ENCODE data around the gene PDCD1.
"Not testable (repeated sequence)": the region's sequence is repeated elsewhere in the genome, so short reads cannot be mapped to it uniquely, and the experiment has no call there.

The PDCD1 gene

GRCh38 chr2:241822264-241822623 is 36.5 kb downstream of the PDCD1 start:
- DNase-seq: no peak

- no peak for DNase-seq
These were observed 37.0 kb downstream of the PDCD1 start for GRCh38 chr2:241821460-241822263.

GRCh38 chr2:241820625-241821384 is 37.9 kb downstream of the PDCD1 start:
- no peak for DNase-seq

GRCh38 chr2:241819947-241820624 is 38.6 kb downstream of the PDCD1 start:
- DNase-seq: not testable (repeated sequence)

GRCh38 chr2:241818943-241819270 is 39.8 kb downstream of the PDCD1 start:
- no peak for DNase-seq

GRCh38 chr2:241818229-241818942 is 40.3 kb downstream of the PDCD1 start:
- DNase-seq: no peak

- not testable (repeated sequence) for DNase-seq
These were observed 40.9 kb downstream of the PDCD1 start for GRCh38 chr2:241817821-241818215.

GRCh38 chr2:241817126-241817820 is 41.4 kb downstream of the PDCD1 start:
- no peak for DNase-seq

GRCh38 chr2:241816431-241817121 is 42.1 kb downstream of the PDCD1 start:
- DNase-seq: no peak

GRCh38 chr2:241815477-241816430 is 42.9 kb downstream of the PDCD1 start:
- no peak for DNase-seq

GRCh38 chr2:241814643-241815476 is 43.8 kb downstream of the PDCD1 start:
- no peak for DNase-seq

- DNase-seq: no peak
These were observed 44.4 kb downstream of the PDCD1 start for GRCh38 chr2:241814393-241814642.

- no peak for DNase-seq
These were observed 44.9 kb downstream of the PDCD1 start for GRCh38 chr2:241813644-241814392.

- DNase-seq: no peak
These were observed 45.7 kb downstream of the PDCD1 start for GRCh38 chr2:241812730-241813643.

GRCh38 chr2:241811952-241812729 is 46.6 kb downstream of the PDCD1 start:
- no peak for DNase-seq

- no peak for DNase-seq
These were observed 47.3 kb downstream of the PDCD1 start for GRCh38 chr2:241811201-241811951.

Data from fibroblast of upper back skin (primary cell).